Measurements from ENCODE around the gene FBXO33. TPM values are rescaled to one million over a fixed set of nuclear protein-coding genes. Genes with fewer than 3 reads are reported as not detected.

The FBXO33 gene
- total RNA-seq: 9.5 and 10.0 TPM in 2 replicates

DNA sequence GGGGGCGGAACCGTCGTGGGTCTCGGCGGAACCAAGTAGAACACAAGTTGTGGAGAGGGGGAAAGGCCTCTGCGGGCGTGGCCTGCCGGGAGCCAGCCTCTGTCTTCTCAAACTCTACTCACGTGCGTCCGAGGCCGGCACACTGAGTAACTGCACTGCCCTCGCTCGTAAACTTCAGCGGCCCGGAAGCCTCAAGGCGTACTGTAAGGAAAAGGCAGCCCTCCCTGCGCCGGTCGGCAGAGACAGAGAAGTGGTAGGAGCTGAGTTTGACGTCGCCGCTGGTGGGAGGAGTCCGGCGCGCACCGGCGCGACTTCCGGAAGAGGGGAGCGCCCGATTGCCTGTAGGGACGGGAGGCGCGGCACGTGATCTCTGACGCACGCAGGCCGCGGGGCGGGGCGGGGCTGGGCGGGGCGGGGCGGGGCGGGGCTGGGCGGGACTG, at the start of gene FBXO33:
TSS of gene FBXO33 (minus strand) at position 255 of the 440 bp plus-strand sequence. CDS start 271 bp downstream, outside the sequence.

Other genes starting within 250 kb of the FBXO33 start
- gene MIA2, start 198.5 kb downstream of the FBXO33 start, total RNA-seq: 7.6 and 9.2 TPM in 2 replicates

Data from pericardium fibroblast (primary cell).